Measurements from ENCODE around the gene JUNB. TPM values are rescaled to one million over a fixed set of nuclear protein-coding genes. Genes with fewer than 3 reads are reported as not detected.
A peak's percentile ranks its signal among the peaks of the same experiment; 100 is the strongest.

The JUNB gene
- total and polyA plus RNA-seq, 10 of the 15 experiments (the other 5 are each of a cell fraction or from before 2014, with no cell fraction given) = 0.55 to 144 (median 68.3) TPM

DNA sequence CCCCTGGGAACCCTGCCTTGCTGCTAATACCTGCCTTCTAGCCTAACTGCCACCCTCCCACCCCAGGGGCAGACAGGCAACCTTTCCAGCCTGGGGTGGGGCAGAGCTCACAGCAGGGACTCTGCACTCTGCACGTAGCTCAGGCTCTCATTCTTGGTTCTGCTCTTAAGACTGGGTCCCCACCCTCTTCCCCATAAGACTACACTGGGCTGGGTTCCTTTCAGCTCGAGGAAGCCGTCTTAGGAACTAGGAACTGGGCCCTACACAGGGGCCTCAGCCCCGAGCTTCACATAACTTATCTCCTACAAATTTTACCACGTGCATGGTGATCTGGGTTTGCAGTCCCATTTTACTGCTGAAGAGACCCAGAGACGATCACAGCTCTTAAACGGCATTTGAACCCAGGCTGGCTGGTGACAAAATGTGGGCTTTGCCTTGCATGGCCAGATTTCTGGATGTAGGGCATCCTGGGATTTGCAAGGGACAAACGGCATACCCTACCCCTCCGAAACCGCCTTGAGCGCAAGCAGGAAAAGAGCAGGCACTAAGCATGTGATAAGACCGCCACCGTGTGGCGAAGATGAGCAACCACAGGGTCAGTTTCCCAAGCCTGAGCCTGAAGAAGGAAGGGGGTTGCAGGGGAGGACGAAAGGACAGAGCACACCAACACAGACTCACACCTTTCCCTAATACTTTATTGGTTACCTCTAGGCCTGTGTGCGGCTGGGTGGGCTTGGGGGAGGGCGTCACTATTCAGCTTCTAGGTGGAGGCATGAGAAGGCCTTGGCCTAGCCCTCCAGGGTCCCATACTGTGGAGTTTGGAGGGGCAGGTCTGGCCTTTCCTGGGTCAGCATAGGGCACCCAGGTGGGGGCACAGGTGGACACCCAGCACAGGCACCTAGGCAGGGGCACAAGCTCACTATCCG is 5.1 kb downstream of the JUNB start (continued):
- TF ChIP-seq, protein P1, sequence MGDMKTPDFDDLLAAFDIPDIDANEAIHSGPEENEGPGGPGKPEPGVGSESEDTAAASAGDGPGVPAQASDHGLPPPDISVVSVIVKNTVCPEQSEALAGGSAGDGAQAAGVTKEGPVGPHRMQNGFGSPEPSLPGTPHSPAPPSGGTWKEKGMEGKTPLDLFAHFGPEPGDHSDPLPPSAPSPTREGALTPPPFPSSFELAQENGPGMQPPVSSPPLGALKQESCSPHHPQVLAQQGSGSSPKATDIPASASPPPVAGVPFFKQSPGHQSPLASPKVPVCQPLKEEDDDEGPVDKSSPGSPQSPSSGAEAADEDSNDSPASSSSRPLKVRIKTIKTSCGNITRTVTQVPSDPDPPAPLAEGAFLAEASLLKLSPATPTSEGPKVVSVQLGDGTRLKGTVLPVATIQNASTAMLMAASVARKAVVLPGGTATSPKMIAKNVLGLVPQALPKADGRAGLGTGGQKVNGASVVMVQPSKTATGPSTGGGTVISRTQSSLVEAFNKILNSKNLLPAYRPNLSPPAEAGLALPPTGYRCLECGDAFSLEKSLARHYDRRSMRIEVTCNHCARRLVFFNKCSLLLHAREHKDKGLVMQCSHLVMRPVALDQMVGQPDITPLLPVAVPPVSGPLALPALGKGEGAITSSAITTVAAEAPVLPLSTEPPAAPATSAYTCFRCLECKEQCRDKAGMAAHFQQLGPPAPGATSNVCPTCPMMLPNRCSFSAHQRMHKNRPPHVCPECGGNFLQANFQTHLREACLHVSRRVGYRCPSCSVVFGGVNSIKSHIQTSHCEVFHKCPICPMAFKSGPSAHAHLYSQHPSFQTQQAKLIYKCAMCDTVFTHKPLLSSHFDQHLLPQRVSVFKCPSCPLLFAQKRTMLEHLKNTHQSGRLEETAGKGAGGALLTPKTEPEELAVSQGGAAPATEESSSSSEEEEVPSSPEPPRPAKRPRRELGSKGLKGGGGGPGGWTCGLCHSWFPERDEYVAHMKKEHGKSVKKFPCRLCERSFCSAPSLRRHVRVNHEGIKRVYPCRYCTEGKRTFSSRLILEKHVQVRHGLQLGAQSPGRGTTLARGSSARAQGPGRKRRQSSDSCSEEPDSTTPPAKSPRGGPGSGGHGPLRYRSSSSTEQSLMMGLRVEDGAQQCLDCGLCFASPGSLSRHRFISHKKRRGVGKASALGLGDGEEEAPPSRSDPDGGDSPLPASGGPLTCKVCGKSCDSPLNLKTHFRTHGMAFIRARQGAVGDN (IDR thresholded peaks at IDR 0.05) = no peak; the same call in 1 of the 2 replicates
- TF ChIP-seq SMAD1 (IDR thresholded peaks at IDR 0.05; ENCODE audit: low read depth, partially characterized antibody) (no peak), STAT1 (conservative IDR thresholded peaks at IDR 0.05) (peak; percentile 56; the same call in 1 of the 2 replicates), RB1 (IDR thresholded peaks at IDR 0.05; ENCODE audit: borderline replicate concordance) (peak; percentile 86), RAD51 (IDR thresholded peaks at IDR 0.05) (peak; percentile 29; the same call in 1 of the 2 replicates), IRF4 (IDR thresholded peaks at IDR 0.05; ENCODE audit: low read depth, low read length) (peak; percentile 71; the same call in 1 of the 2 replicates), SUZ12 (IDR thresholded peaks at IDR 0.05; ENCODE audit: unreplicated experiment) (no peak), RELB (IDR thresholded peaks at IDR 0.05; ENCODE audit: low read depth) (0 out of 2 replicates have a peak, but pooled peaks have one; percentile 54), ZNF592 (IDR thresholded peaks at IDR 0.05) (no peak), CREB1 (IDR thresholded peaks at IDR 0.05; ENCODE audit: low read depth) (no peak)
- TF ChIP-seq, protein P2, sequence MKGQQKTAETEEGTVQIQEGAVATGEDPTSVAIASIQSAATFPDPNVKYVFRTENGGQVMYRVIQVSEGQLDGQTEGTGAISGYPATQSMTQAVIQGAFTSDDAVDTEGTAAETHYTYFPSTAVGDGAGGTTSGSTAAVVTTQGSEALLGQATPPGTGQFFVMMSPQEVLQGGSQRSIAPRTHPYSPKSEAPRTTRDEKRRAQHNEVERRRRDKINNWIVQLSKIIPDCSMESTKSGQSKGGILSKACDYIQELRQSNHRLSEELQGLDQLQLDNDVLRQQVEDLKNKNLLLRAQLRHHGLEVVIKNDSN (IDR thresholded peaks at IDR 0.05; ENCODE audit: borderline replicate concordance, extremely low read length, insufficient read depth, low read depth, low read length) = no peak

All from GM12878 (cell line).